Astrocyte of the spinal cord (primary cell): ENCODE measurements around the gene CHMP1B.
"Not testable (repeated sequence)": the region's sequence is repeated elsewhere in the genome, so short reads cannot be mapped to it uniquely, and the experiment has no call there.

Experiments used
- DNase-seq: peaks from one replicate; pipeline ENCODE4 v3.0.0; 2011; ENCODE audit warnings: low read depth, low spot score
- H3K4me3 ChIP-seq: 2 replicates; pipeline ENCODE4 v1.5.1; 2011; ENCODE audit warnings: low read depth, mild to moderate bottlenecking, low read length, moderate library complexity
- CTCF ChIP-seq: IDR thresholded peaks from 2 replicates; pipeline ENCODE4 v1.5.1; 2012; ENCODE audit warnings: low read depth, mild to moderate bottlenecking, low read length, inconsistent platforms
- in situ Hi-C: cut with HindIII; loops from 2 replicates; pipeline ENCODE4 v1.10.0; 2017; ENCODE audit warnings: low sequenced_read_pairs

CHMP1B gene

GRCh38 chr18:11845654-11846053, 5.6 kb upstream of the CHMP1B start:
- in situ Hi-C loops, result no loop called here
- no peak for DNase-seq
- TF ChIP-seq CTCF, result no peak
- no peak overlapping the region for H3K4me3 ChIP-seq

DNA sequence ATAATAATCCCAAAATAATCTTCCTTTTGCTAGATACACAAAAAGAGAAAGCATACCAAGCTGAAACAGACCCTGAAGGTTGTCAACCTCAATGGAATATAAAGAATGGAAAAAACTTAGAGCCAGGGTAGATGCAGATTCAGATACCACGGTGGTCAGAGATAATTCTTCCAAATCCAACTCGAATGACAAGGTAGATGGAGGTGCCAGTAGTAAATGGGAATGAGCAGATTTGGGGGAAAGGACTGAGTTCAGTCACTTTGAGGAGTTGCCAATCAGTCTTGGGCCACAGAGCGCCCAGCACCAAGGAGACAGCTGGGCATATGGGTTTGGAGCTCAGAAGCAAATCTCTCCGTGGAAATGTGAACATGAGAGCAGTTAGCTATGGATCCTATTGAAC, 3.4 kb upstream of the CHMP1B start:
- DNase-seq, result no peak
- no peak overlapping the region for H3K4me3 ChIP-seq
- in situ Hi-C loops, result no loop called here
- no peak for TF ChIP-seq CTCF

GRCh38 chr18:11849279-11849678, 1.9 kb upstream of the CHMP1B start:
- no peak for DNase-seq
- H3K4me3 ChIP-seq, result no peak overlapping the region
- in situ Hi-C loops, result no loop called here
- TF ChIP-seq CTCF, result no peak

DNA sequence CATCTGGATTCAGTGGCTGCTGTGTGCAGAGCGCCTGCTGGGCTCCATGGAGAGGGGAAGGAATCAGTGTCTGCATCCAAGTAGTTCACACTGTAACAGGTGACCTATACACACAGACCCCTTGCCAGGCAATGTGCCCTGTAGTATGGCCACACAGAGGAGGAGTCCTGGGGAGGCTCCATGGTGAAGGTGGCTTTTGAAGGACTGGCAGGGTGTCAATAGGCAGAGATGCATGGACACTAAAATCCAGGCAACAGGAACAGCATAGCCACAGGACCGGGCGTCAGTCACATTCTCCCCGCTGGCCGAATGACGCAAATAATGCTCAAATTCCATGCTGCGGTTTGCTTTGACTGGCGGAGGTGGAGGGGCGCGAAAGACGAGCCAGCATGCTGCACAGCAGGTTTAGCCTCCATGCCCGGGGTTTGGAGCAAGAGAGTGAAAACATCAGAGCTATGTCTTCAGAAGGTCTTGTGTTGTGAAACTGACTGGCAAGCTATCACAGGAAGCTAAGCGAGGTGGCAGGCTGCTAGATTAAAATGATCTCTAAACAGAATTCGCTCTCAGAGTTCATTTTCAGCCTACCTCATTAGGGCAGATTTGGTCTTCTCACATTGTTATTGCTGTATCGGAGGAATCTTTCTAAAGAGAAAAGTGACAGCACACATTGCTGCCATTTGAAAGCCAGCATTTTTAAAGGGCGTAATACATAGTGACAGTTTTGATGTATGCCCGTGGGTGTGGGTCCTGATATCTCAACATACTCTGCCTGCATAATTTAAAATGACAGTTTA, 1.2 kb upstream of the CHMP1B start:
- in situ Hi-C loops, result no loop called here
- TF ChIP-seq CTCF, result no peak
- peak; percentile 98 for DNase-seq
- H3K4me3 ChIP-seq, result peak overlapping the region; percentile 83

DNA sequence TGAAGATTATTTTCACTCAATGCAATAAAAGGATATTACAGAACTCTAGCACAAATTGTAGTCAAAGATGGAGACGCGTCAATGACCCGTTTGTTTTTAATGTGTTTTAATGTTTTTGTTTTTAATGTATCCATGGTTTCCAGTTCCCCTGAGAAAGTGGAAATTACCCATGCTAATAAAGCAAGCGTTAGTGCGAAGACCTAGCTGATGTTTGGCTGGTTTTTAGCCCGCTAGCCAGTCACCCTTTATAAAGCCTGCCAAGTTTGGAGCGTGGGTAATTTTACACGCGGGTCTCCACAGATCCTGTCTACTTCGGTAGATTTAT, 430 bp upstream of the CHMP1B start:
- in situ Hi-C loops, result no loop called here
- no peak for TF ChIP-seq CTCF
- DNase-seq, result no peak
- peak overlapping the region; percentile 83 for H3K4me3 ChIP-seq

DNA sequence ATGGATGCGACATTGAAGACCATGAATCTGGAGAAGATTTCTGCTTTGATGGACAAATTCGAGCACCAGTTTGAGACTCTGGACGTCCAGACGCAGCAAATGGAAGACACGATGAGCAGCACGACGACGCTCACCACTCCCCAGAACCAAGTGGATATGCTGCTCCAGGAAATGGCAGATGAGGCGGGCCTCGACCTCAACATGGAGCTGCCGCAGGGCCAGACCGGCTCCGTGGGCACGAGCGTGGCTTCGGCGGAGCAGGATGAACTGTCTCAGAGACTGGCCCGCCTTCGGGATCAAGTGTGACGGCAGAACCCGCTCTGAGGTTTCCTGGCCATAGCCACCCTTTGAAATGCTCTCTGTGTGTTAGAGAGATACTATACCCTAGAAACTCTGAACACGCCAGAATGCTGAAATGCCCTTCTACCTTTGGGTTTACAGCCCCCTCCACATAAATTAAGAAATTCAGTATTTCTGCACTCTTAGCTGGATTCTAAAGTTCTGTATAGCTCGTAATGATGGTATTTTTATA, 659 bp downstream of the CHMP1B start:
- in situ Hi-C loops, result no loop called here
- peak overlapping the region; percentile 83 for H3K4me3 ChIP-seq
- no peak for DNase-seq
- TF ChIP-seq CTCF, result no peak

DNA sequence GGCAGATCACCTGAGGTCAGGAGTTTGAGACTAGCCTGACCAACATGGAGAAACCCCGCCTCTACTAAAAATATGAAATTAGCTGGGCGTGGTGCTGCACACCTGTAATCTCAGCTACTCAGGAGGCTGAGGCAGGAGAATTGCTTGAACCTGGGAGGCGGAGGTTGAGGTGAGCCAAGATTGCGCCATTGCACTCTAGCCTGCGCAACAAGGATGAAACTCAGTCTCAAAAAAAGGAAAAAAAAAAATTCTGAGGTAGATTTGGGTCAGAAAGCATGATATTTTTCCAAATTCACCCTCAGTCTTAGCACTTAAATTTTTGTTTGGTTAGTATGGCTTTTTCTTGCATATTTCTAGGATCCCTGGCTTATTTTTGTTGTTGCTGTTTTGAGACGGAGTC, 3.3 kb downstream of the CHMP1B start:
- H3K4me3 ChIP-seq, DNase-seq, in situ Hi-C loops: not testable (repeated sequence)
